D721Med (cell line): ENCODE results near the gene ETHE1.
A peak's percentile ranks its signal among the peaks of the same experiment; 100 is the strongest.

Source experiments
- DNase-seq: peaks from one replicate; pipeline ENCODE4 v3.0.0; 2011; ENCODE audit warnings: low spot score; ENCODE audit not compliant: insufficient read length
- FAIRE-seq: peaks from 2 replicates; lab custom pipeline; 2011; peaks lifted over from hg19 to GRCh38; lab: Jason Lieb, UNC
- CTCF ChIP-seq: IDR thresholded peaks from 2 replicates; pipeline ENCODE4 v1.5.1; 2012; ENCODE audit warnings: mild to moderate bottlenecking, control low read depth; ENCODE audit not compliant: insufficient read depth; ENCODE audit errors: missing control alignments

The ETHE1 gene

DNA sequence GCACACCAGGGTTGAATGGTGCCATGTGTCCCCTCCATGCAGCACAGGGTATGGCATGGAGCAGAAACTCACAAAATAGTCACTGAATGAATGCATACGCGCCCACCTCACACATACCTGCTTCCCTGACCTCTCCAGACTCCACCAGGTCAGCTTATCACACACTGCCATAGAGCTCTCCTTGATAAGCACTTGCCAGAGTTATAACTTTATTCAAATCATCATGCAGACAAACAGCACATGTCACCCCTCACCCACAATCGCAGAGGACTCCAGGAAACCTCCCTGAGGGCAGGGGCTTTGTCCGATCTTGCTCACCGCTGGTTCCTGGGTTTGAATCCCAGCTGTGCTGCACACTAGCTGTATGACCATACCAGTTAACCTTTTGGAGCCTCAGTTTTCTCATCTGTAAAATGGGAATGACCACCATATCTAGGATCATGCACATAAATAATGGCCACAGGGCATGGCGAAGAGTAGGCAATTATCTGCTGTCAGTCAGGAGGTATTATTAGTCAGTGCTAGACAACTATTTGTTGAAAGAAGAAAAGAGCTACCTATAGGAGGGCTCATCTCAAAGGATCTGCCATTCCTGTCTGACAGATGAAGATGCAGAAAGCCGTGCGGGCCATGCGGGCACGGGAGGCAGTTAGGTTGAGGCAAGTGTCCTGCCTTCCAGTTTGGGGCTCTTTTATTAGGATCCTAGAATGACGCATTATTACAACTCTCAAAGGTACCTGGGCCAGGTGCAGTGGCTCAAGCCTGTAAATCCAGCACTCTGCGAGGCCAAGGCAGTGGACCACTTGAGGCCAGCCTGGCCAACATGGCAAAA, 34.4 kb upstream of the ETHE1 start:
- no peak for FAIRE-seq
- TF ChIP-seq CTCF: no peak
- no peak for DNase-seq

GRCh38 chr19:43560687-43561086, 33.7 kb upstream of the ETHE1 start:
- no peak for FAIRE-seq
- no peak for DNase-seq
- TF ChIP-seq CTCF: no peak

DNA sequence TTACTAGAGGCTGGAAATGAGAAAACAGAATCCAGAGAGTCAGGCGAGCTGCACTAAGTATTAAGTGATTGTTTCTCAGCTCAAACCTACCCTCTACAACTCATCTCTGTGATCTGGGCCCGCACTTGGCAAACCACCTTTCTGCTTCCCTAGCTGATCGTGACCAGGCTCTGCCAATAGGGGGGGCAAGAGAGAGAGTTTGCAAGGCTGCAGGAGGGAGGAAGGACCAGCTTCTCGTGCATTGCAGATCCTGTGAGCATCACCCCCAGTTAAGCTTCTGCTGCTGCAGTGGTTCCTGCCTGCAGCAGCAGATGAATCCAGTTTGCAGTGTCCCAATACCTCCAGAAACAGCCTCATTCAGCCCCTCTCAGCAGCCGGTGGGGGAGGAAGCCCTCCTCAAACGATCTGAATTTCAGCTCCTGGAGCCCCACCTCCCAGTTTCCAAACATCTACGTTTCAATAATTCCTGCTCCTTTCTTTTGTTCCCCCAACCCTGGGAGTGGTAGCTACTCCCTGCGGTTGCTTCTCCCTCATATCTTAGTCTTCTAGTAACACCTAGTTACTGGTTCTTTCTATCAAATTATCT, 28.3 kb upstream of the ETHE1 start:
- TF ChIP-seq CTCF: peak; percentile 90
- peak; percentile 82 for DNase-seq
- no peak for FAIRE-seq

- DNase-seq: no peak
- no peak for FAIRE-seq
- no peak for TF ChIP-seq CTCF
Observed at GRCh38 chr19:43554317-43554895, 27.4 kb upstream of the ETHE1 start.

DNA sequence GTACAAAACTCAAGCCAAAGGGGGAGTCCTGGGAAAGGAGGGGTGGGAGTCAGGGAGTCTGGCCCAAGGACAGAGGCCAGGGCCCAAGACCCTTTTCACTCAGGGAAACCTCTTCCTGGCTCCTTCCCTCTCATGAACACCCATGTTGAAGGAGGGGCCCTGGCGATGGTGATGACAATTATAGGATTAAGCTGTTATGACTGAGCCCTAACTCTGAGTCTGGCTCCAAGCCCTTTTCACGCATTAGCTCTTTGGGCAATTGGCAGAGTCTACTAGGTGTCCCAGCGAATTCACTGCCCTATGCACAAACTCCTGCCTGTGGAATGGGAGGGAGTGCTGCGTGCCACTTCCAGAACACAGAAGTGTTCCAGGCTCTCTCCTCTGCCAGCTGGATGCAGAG, 26.7 kb upstream of the ETHE1 start:
- FAIRE-seq (no peak), DNase-seq (peak; percentile 75)

GRCh38 chr19:43552616-43553015, 25.6 kb upstream of the ETHE1 start:
- no peak for TF ChIP-seq CTCF
- FAIRE-seq (no peak), DNase-seq (no peak)

More for the DNA sequence above, 26.7 kb upstream of the ETHE1 start:
- TF ChIP-seq CTCF: no peak

GRCh38 chr19:43552198-43552450, 25.1 kb upstream of the ETHE1 start:
- FAIRE-seq (no peak), DNase-seq (no peak)
- TF ChIP-seq CTCF: no peak
